ENCODE data around the gene SEPTIN6.
A peak's percentile ranks its signal among the peaks of the same experiment; 100 is the strongest.
"Not testable (repeated sequence)": the region's sequence is repeated elsewhere in the genome, so short reads cannot be mapped to it uniquely, and the experiment has no call there.

SEPTIN6 gene

GRCh38 chrX:119690921-119691716 is 1.8 kb downstream of the SEPTIN6 start:
- DNase-seq = no peak

GRCh38 chrX:119688911-119689321 is 4.1 kb downstream of the SEPTIN6 start:
- DNase-seq = no peak

- DNase-seq = no peak
Measured at GRCh38 chrX:119687661-119688413, 5.1 kb downstream of the SEPTIN6 start.

- DNase-seq = no peak
Measured at GRCh38 chrX:119686087-119686691, 6.8 kb downstream of the SEPTIN6 start.

- DNase-seq = no peak
Measured at GRCh38 chrX:119685225-119686066, 7.5 kb downstream of the SEPTIN6 start.

- no peak for DNase-seq
Measured at GRCh38 chrX:119684916-119685224, 8.1 kb downstream of the SEPTIN6 start.

GRCh38 chrX:119684312-119684711 is 8.7 kb downstream of the SEPTIN6 start:
- DNase-seq = not testable (repeated sequence)

GRCh38 chrX:119682019-119682989 is 10.7 kb downstream of the SEPTIN6 start:
- no peak for DNase-seq

GRCh38 chrX:119677654-119677981 is 15.3 kb downstream of the SEPTIN6 start:
- no peak for DNase-seq

- DNase-seq = no peak
Measured at GRCh38 chrX:119676949-119677653, 15.9 kb downstream of the SEPTIN6 start.

- no peak for DNase-seq
Measured at GRCh38 chrX:119673336-119673735, 19.6 kb downstream of the SEPTIN6 start.

GRCh38 chrX:119672426-119672825 is 20.5 kb downstream of the SEPTIN6 start:
- no peak for DNase-seq

- no peak for DNase-seq
Measured at GRCh38 chrX:119669424-119670037, 23.4 kb downstream of the SEPTIN6 start.

- DNase-seq = no peak
Measured at GRCh38 chrX:119667111-119667878, 25.7 kb downstream of the SEPTIN6 start.

GRCh38 chrX:119664877-119665276 is 28.1 kb downstream of the SEPTIN6 start:
- not testable (repeated sequence) for DNase-seq

- DNase-seq = no peak
Measured at GRCh38 chrX:119661486-119661885, 31.5 kb downstream of the SEPTIN6 start.

GRCh38 chrX:119659522-119659921 is 33.4 kb downstream of the SEPTIN6 start:
- no peak for DNase-seq

- DNase-seq = no peak
Measured at GRCh38 chrX:119655125-119655524, 37.8 kb downstream of the SEPTIN6 start.

GRCh38 chrX:119654112-119654531 is 38.8 kb downstream of the SEPTIN6 start:
- DNase-seq = peak; percentile 45

GRCh38 chrX:119648421-119648775 is 44.6 kb downstream of the SEPTIN6 start:
- DNase-seq = no peak

Data from midbrain (tissue), 1 donor.